IMR-90 (cell line): Measurements from ENCODE around the gene MRPL43. TPM values are rescaled to one million over a fixed set of nuclear protein-coding genes. Genes with fewer than 3 reads are reported as not detected.

Experiments used
- ATAC-seq: fragments of 200-7000 bp; cut with Tn5 transposase; 2 replicates; pipeline ENCODE4 v1.9.1; 2020; ENCODE audit warnings: low read depth, mild to moderate bottlenecking, moderate library complexity
- BruUV-seq: library from RNA; stranded (reverse); fragments of 400-500 nt; replicated peaks from 2 replicates; lab custom pipeline; 2021; lab: Mats Ljungman, UMichigan
- CTCF ChIA-PET: fragments of 300-600 bp; formaldehyde crosslinking; extraction: SDS; loops from one replicate; lab custom pipeline; 2021; ENCODE audit warnings: antibody characterized with exemption; lab: Yijun Ruan, JAX
- POLR2A ChIA-PET: fragments of 300-600 bp; sonication (Branson Sonifier 250); formaldehyde crosslinking; loops from one replicate; lab custom pipeline; 2022; ENCODE audit warnings: antibody characterized with exemption; ENCODE audit not compliant: unreplicated experiment; lab: Charles Lee
- DNase-seq: peaks from one replicate; pipeline ENCODE4 v3.0.0; 2013
- H2AFZ ChIP-seq: replicated peaks from 2 replicates; pipeline ENCODE3; 2013; ENCODE audit warnings: low read length, mild to moderate bottlenecking; ENCODE audit not compliant: poor library complexity
- H2AK5ac ChIP-seq: 2 replicates; pipeline ENCODE4 v1.6.1; 2013; ENCODE audit warnings: low read depth, low read length, inconsistent platforms
- H2AK9ac ChIP-seq: replicated peaks from 2 replicates; pipeline ENCODE3; 2013; ENCODE audit warnings: mild to moderate bottlenecking, low read depth, low read length, moderate library complexity; ENCODE audit not compliant: poor library complexity
- H2BK120ac ChIP-seq: 2 replicates; pipeline ENCODE4 v1.6.1; 2013; ENCODE audit warnings: low read depth, low read length, inconsistent platforms
- H2BK15ac ChIP-seq: 3 replicates; pipeline ENCODE4 v1.6.1; 2013; ENCODE audit warnings: low read depth, low read length, inconsistent platforms
- H2BK20ac ChIP-seq: 2 replicates; pipeline ENCODE4 v1.6.1; 2013; ENCODE audit warnings: low read depth, mild to moderate bottlenecking, inconsistent platforms, low read length, moderate library complexity
- H2BK5ac ChIP-seq: 2 replicates; pipeline ENCODE4 v1.6.1; 2013; ENCODE audit warnings: mild to moderate bottlenecking, low read depth, low read length, inconsistent platforms; ENCODE audit not compliant: poor library complexity, severe bottlenecking
- H3K14ac ChIP-seq: replicated peaks from 2 replicates; pipeline ENCODE4 v1.6.1; 2013; ENCODE audit warnings: low read depth, low read length, inconsistent platforms
- H3K18ac ChIP-seq: 2 replicates; pipeline ENCODE4 v1.6.1; 2013; ENCODE audit warnings: low read depth, low read length, control low read depth
- H3K23ac ChIP-seq: 2 replicates; pipeline ENCODE4 v1.6.1; 2013; ENCODE audit warnings: low read depth, low read length, inconsistent platforms
- H3K27ac ChIP-seq: 2 replicates; pipeline ENCODE4 v1.5.1; 2013; ENCODE audit warnings: mild to moderate bottlenecking, control low read depth, low read length; ENCODE audit not compliant: insufficient read depth
- H3K27me3 ChIP-seq: 2 replicates; pipeline ENCODE4 v1.6.1; 2013; ENCODE audit warnings: low read length; ENCODE audit not compliant: control insufficient read depth, insufficient read depth
- H3K36me3 ChIP-seq: 2 replicates; pipeline ENCODE4 v1.6.1; 2013; ENCODE audit warnings: low read length, mixed read lengths; ENCODE audit not compliant: control insufficient read depth, insufficient read depth
- H3K4ac ChIP-seq: 2 replicates; pipeline ENCODE4 v1.6.1; 2013; ENCODE audit warnings: low read depth, low read length, inconsistent platforms
- H3K4me1 ChIP-seq: 2 replicates; pipeline ENCODE4 v1.6.1; 2013; ENCODE audit warnings: low read length, mixed read lengths; ENCODE audit not compliant: control insufficient read depth, insufficient read depth
- H3K4me2 ChIP-seq: 2 replicates; pipeline ENCODE4 v1.6.1; 2013; ENCODE audit warnings: low read depth, mild to moderate bottlenecking, control low read depth, low read length, moderate library complexity
- H3K4me3 ChIP-seq: 2 replicates; pipeline ENCODE4 v1.5.1; 2013; ENCODE audit warnings: low read depth, mild to moderate bottlenecking, control low read depth, low read length, moderate library complexity; ENCODE audit not compliant: insufficient read depth
- H3K56ac ChIP-seq: 2 replicates; pipeline ENCODE4 v1.6.1; 2013; ENCODE audit warnings: low read length, inconsistent platforms; ENCODE audit not compliant: insufficient read depth; ENCODE audit errors: extremely low read depth
- H3K79me1 ChIP-seq, 2 experiments: 2 replicates each; pipeline ENCODE4 v1.6.1; 2013; ENCODE audit warnings: low read length in 2 of 2, inconsistent platforms in 1 of 2, low read depth in 1 of 2
- H3K9ac ChIP-seq: 2 replicates; pipeline ENCODE4 v1.6.1; 2013; ENCODE audit warnings: low read depth, low read length, control low read depth
- H3K9me1 ChIP-seq: 2 replicates; pipeline ENCODE4 v1.6.1; 2013; ENCODE audit warnings: low read length, inconsistent platforms; ENCODE audit not compliant: insufficient read depth
- H3K9me3 ChIP-seq: 2 replicates; pipeline ENCODE4 v1.6.1; 2013; ENCODE audit warnings: low read length; ENCODE audit not compliant: control insufficient read depth, insufficient read depth
- H4K20me1 ChIP-seq: 2 replicates; pipeline ENCODE4 v1.6.1; 2013; ENCODE audit warnings: low read length, inconsistent platforms; ENCODE audit not compliant: insufficient read depth
- H4K5ac ChIP-seq: 2 replicates; pipeline ENCODE4 v1.6.1; 2013; ENCODE audit warnings: mild to moderate bottlenecking, low read depth, low read length, control low read depth
- H4K8ac ChIP-seq, 2 experiments: 2 replicates each; pipeline ENCODE4 v1.6.1; 2013; ENCODE audit warnings: low read depth in 2 of 2, low read length in 2 of 2, control low read depth in 1 of 2, inconsistent platforms in 1 of 2
- H4K91ac ChIP-seq: 2 replicates; pipeline ENCODE4 v1.6.1; 2013; ENCODE audit warnings: low read depth, low read length, inconsistent platforms; ENCODE audit not compliant: insufficient read depth
- BHLHE40 ChIP-seq: fragments of 150-350 bp; IDR thresholded peaks from 2 replicates; pipeline ENCODE4 v1.6.1; 2016; ENCODE audit warnings: mild to moderate bottlenecking, low read depth, low read length
- MAZ ChIP-seq: IDR thresholded peaks from 2 replicates; pipeline ENCODE4 v1.6.1; 2012; ENCODE audit warnings: low read depth, mild to moderate bottlenecking, low read length, improper control_type of control experiment, moderate library complexity, borderline replicate concordance
- RAD21 ChIP-seq: IDR thresholded peaks from 2 replicates; pipeline ENCODE4 v1.6.1; 2012; ENCODE audit warnings: low read length, improper control_type of control experiment
- RCOR1 ChIP-seq: IDR thresholded peaks from 2 replicates; pipeline ENCODE4 v1.6.1; 2012; ENCODE audit warnings: mild to moderate bottlenecking, low read length, improper control_type of control experiment; ENCODE audit not compliant: insufficient replicate concordance
- RFX5 ChIP-seq: IDR thresholded peaks from 2 replicates; pipeline ENCODE4 v1.8.0; 2012; ENCODE audit warnings: low read depth, mild to moderate bottlenecking, low read length, moderate library complexity
- SMC3 ChIP-seq: fragments of 150-350 bp; IDR thresholded peaks from 2 replicates; pipeline ENCODE4 v1.6.1; 2016; ENCODE audit warnings: low read depth, mild to moderate bottlenecking, antibody characterized with exemption, low read length, moderate library complexity
- WGBS, 2 experiments: methylation state at CpG; one replicate each; pipeline versions ENCODE4 v1.1.5 to v1.1.7; 2013; ENCODE audit warnings: missing lambda C conversion rate in 2 of 2; ENCODE audit not compliant: insufficient read length in 1 of 2; ENCODE audit errors: extremely low coverage in 2 of 2; 5-methylcytosine and 5-hydroxymethylcytosine counted together
- dilution Hi-C: fragments of 300-500 bp; cut with HindIII; formaldehyde crosslinking; loops from one replicate; pipeline ENCODE4 v1.14.3; 2018; ENCODE audit warnings: low sequenced_read_pairs; ENCODE audit not compliant: unreplicated experiment
- in situ Hi-C: fragments of 300-500 bp; cut with MboI; formaldehyde crosslinking; loops from 3 replicates; pipeline ENCODE4 v1.14.3; 2019; ENCODE audit warnings: low sequenced_read_pairs, inconsistent platforms, mixed read lengths
- intact Hi-C: fragments of 100-400 bp; cut with micrococcal nuclease; formaldehyde crosslinking; loops from 2 replicates; pipeline ENCODE4 v1.10.0; 2022
- polyA plus RNA-seq, 3 experiments: library from polyadenylated mRNA; depleted of rRNA; stranded (reverse); fragments of >200 nt; gene quantifications; 2 replicates each; pipeline ENCODE4 v1.2.3, GENCODE V29; 2012; ENCODE audit warnings: low replicate concordance in 1 of 3
- total RNA-seq: library from RNA; depleted of rRNA; stranded (reverse); fragments of >200 nt; gene quantifications from 2 replicates; pipeline ENCODE4 v1.2.3, GENCODE V29; 2012
- TF ChIP-seq, protein P1 (sequence below): conservative IDR thresholded peaks from 2 replicates; pipeline ENCODE4 v1.5.1; 2012; ENCODE audit warnings: mild to moderate bottlenecking, low read depth, low read length, improper control_type of control experiment

Gene MRPL43
- total and polyA plus RNA-seq, 2 of the 4 experiments (the other 2 are of a cell fraction): 61.3 to 142 TPM

DNA sequence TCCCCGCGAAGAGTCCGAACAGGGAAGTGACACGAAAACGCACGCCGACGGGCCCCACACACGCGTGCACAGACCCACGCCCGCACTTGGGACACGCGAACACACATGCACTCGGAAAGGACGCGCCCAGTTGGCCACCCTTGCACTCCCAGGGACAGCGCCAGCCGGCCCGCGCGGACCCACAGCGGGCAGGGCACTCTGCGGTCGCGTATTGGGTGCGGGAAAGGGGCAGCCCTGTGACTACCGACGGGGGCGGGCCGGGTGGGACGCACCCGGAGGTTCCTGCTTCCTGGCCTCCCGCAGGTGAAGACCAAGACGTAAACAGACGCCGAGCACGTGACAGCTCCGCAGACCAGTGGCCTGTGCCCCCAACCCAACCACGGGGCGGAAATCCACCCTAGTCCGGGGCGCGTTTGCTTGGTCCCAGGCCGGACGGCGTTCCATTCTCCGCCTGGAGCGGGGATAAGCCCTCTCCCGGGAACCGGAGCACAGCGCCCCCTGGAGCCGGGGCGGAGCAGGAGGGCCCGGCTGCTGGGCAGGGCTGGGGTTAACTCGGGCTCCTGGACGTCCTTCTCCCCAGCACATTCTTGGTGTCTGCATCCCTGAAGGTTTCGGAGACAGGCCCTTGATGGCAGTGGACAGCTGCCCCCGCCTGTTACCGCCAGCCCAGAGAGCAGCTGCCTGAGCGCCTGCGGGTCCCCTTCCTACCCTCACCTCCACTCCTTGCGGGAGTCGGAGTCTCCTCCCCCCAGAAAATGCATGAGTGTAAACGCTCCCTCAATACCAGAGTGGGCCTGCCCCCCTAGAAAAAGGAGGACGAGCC is 10.3 kb upstream of the MRPL43 start:
- peak overlapping the region; percentile 96 for H4K91ac ChIP-seq

More for the DNA sequence above, 10.3 kb upstream of the MRPL43 start:
- Histone ChIP-seq H3K4ac (peak overlapping the region; percentile 100), H2AK9ac (peak overlapping the region; percentile 100), H2BK120ac (peak overlapping the region; percentile 99), H2AFZ (peak overlapping the region; percentile 92), H2BK20ac (peak overlapping the region; percentile 91), H4K5ac (peak overlapping the region; percentile 79), H3K23ac (peak overlapping the region; percentile 99), H3K79me1 (peaks cover 4 to 35% of the 10 kb centered on the region in 2 experiments; a peak in 3 of 4 replicates), H3K9me3 (no peaks in the 10 kb centered on the region), H2BK15ac (peak overlapping the region; percentile 99; the same call in 2 of the 3 replicates), H4K20me1 (peaks cover 23% of the 10 kb centered on the region), H3K27ac (peak overlapping the region; percentile 95), H3K4me3 (peak overlapping the region; percentile 52), H3K18ac (peak overlapping the region; percentile 85), H3K4me1 (peaks cover 25% of the 10 kb centered on the region), H3K9ac (peak overlapping the region; percentile 66), H2BK5ac (peak overlapping the region; percentile 97), H3K4me2 (peak overlapping the region; percentile 86), H3K36me3 (peaks cover 7% of the 10 kb centered on the region), H3K14ac (peak overlapping the region; percentile 94), H2AK5ac (peak overlapping the region; percentile 98), H3K27me3 (no peaks in the 10 kb centered on the region), H3K9me1 (peaks cover 4% of the 10 kb centered on the region), H4K8ac (peak overlapping the region; percentile 79 to 80; a peak in 3 of 4 replicates), H3K56ac (peak overlapping the region; percentile 77; the same call in 1 of the 2 replicates)
- ChIA-PET CTCF (interaction anchor here (1.1 to 4.4 kb wide), 3 partner anchors 10 to 19 kb away, joined by 5 to 48 read pairs (median 13); no protein-coding TSS in a partner anchor), POLR2A (no interaction called here)
- ATAC-seq: peak; percentile 38
- intact Hi-C loops (loop anchor here (1.0 kb wide), 1 partner anchor 16 kb away; no protein-coding TSS in a partner anchor), in situ Hi-C loops (no loop called here), dilution Hi-C loops (no loop called here)
- TF ChIP-seq MAZ: peak; percentile 48; the same call in 1 of the 2 replicates
- TF ChIP-seq RAD21: peak; percentile 29; the same call in 1 of the 2 replicates
- TF ChIP-seq, protein P1, sequence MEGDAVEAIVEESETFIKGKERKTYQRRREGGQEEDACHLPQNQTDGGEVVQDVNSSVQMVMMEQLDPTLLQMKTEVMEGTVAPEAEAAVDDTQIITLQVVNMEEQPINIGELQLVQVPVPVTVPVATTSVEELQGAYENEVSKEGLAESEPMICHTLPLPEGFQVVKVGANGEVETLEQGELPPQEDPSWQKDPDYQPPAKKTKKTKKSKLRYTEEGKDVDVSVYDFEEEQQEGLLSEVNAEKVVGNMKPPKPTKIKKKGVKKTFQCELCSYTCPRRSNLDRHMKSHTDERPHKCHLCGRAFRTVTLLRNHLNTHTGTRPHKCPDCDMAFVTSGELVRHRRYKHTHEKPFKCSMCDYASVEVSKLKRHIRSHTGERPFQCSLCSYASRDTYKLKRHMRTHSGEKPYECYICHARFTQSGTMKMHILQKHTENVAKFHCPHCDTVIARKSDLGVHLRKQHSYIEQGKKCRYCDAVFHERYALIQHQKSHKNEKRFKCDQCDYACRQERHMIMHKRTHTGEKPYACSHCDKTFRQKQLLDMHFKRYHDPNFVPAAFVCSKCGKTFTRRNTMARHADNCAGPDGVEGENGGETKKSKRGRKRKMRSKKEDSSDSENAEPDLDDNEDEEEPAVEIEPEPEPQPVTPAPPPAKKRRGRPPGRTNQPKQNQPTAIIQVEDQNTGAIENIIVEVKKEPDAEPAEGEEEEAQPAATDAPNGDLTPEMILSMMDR: peak; percentile 88
- TF ChIP-seq RCOR1: peak; percentile 45
- peak; percentile 23; the same call in 1 of the 2 replicates for TF ChIP-seq SMC3
- no peak for TF ChIP-seq RFX5
- no peak for TF ChIP-seq BHLHE40
- no TSS peak for BruUV-seq
- DNase-seq: peak; percentile 65
- 1% methylated on average over 39 of the region's 66 CpGs; no CpG with 5 or more reads in 1 of the 2 experiments for WGBS, 2 experiments
